ENCODE results near the gene MRPS23.

Gene MRPS23

DNA sequence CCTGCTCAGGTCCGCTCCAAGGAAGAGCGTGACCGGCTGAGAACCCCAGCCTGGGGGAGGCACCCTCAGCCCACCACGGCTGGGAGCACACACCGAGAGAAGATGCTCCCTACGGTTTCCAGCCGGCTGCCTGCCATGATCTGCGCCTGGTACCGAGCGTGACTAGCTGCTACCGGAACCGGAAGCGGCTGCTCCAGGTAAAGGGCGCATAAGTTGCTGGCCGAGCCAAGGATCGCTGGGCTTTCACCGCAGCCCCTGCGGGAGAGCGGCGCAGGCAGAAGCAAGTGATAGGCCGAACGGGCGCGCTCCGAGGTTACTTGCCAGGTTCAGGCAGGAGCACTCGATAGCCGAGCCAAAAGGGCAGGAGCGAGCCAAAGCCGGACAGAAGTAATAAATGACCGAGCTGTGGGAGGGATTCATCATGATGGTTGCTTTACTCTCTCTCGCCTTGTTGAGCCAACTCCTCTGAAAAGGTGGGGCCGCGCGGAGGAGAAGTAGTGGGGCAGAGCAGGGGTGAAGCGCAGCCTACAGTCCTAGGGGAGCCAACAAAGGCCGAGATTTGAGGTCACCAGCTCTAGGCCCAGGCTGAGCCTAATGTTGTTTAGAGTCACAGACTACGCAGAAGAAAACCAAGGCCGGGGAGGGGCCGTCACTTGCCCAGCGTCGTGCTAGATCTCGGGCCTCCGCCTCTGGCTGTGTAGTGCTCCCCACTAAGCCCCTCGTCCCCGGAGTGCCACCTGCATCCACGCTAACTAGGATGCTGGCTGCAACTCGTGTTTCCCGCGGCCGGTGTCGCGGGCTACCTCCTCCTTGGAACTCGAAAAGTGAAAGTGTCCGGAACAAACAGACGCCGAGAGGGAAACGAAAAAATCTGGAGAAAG, at the start of gene MRPS23:
TSS of gene MRPS23 (minus strand) at position 171 of the 881 bp plus-strand sequence. CDS start at position 137, 34 bp downstream.
- peak within 1 kb of the TSS; percentile 98 for H3K4me3 ChIP-seq (ENCODE audit: control insufficient read depth, low read depth, low read length)
- TF ChIP-seq CTCF (IDR thresholded peaks at IDR 0.05; ENCODE audit: control insufficient read depth, insufficient read depth, low read depth, low read length, missing control alignments), result no peak
- DNase-seq (ENCODE audit: low read depth), result peak; percentile 97

DNA sequence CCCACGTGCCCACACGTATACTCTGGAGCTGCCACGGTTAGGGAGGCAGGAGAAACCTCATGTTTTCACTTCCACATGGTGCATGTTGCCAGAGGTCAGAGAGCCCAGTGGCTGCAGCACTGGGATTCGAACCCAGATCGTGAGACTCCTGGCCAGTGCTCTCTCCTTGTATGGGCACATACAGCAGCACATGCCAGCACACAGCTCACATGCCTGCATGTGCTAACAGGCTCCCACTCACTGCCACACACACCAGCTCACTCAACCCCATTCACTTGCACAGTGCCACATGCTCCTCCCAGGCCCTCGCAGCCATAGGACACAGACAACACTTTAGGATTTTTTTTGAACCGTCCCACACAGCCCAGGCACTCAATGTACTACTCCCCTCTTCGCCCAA, 49.5 kb upstream of the MRPS23 start:
- TF ChIP-seq CTCF (IDR thresholded peaks at IDR 0.05; ENCODE audit: control insufficient read depth, insufficient read depth, low read depth, low read length, missing control alignments), result no peak
- no peak for DNase-seq (ENCODE audit: low read depth)
- H3K4me3 ChIP-seq (ENCODE audit: control insufficient read depth, low read depth, low read length), result no peak overlapping the region

DNA sequence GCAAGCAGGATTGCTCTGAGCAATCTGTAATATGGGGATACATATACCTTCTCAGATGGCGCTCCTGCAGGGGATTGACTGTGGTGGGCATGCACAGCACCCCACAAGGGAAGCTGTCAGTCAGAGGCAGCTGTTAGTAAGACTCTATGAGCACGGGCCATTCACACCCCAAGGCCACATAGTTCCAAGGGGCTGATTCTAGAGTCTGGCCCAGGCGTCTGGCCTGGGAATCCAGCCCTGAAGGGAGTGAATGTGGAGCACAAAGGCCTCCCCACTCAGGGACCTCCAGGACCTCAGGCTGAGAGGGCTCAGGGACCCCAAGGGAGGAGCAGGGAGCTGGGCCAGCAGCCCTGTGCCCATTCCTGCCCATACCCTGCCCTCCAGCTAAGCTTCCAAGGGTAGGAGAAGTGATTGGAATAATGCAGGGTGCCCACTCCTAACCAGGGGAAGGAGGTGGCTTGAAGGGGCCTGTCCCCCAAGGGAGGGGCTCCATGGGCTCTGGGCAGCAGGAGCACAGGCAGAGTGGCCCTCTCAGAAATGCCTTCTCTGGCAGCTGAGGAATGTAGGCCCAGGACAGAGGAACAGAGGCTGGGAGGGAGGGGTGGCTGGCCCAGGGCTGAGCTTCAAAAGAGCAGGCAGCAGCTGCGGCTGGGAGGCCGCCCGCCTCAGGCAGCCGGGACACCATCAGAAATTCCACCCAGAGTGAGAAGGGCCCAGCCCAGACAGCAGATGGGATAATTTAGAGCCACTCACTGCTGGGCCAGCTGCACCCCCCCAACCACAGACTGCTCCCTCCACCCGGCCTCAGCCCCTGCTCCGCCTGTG, 48.9 kb upstream of the MRPS23 start:
- TF ChIP-seq CTCF (IDR thresholded peaks at IDR 0.05; ENCODE audit: control insufficient read depth, insufficient read depth, low read depth, low read length, missing control alignments), result no peak
- no peak for DNase-seq (ENCODE audit: low read depth)

DNA sequence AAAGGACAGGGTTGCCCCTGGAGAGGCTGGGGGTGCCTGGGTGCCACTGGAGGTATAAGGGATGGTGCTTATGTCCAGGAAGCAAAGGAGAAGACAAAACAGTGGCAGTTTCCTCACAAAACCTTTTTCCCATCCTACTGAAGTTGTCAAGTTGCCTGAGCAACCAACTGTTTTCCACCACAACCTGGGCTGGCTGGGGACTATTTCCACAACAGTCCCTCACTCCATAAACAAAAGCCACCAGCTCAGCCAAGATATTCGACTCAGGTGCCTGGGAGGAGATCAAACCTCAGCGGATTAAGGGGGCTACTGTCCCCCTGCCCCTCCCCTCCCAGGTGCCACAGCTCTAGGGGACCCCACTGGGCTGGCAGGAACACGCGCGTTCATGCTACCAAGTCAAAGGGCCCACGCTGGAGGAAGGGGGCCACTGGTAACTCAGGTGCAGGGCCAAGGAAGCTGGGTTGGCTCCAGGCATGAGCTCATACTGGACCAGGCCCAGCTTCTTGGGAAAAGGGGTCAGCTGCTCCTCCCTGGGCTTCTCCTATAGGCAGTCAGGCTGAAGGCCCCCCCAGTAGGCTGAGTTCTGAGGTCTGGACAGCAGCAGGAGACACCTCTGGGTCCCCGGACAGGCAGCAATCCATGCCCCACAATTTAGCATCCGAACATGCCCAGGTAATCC, 45.7 kb upstream of the MRPS23 start:
- H3K4me3 ChIP-seq (ENCODE audit: control insufficient read depth, low read depth, low read length), result no peak overlapping the region
- DNase-seq (ENCODE audit: low read depth), result no peak
- TF ChIP-seq CTCF (IDR thresholded peaks at IDR 0.05; ENCODE audit: control insufficient read depth, insufficient read depth, low read depth, low read length, missing control alignments), result no peak

More for the DNA sequence above, 48.9 kb upstream of the MRPS23 start:
- H3K4me3 ChIP-seq (ENCODE audit: control insufficient read depth, low read depth, low read length), result no peak overlapping the region

DNA sequence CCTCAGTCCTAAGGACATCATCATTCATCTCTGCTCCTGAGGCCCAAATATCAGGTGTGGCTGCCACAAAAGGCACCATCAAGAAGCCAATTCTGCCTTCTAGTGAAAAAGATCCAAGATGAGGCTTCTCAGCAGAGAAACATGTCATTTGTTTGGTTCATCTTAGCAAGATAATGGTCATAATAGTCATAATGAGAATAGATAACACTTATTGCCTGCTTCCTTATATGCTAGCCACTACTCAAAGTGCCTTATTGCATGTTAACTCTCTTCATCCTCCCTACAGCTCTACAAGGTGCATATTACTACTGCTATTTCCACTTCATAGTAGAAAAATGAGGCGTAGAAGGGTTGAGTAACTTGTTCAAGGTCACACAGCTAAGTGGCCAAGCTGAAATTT, 45.0 kb upstream of the MRPS23 start:
- TF ChIP-seq CTCF (IDR thresholded peaks at IDR 0.05; ENCODE audit: control insufficient read depth, insufficient read depth, low read depth, low read length, missing control alignments), result no peak
- no peak for DNase-seq (ENCODE audit: low read depth)

More for the DNA sequence above, 45.0 kb upstream of the MRPS23 start:
- H3K4me3 ChIP-seq (ENCODE audit: control insufficient read depth, low read depth, low read length), result no peak overlapping the region

All from AG09309 (cell line).